GM18517 (cell line): ENCODE results near the gene SEC23A.
A peak's percentile ranks its signal among the peaks of the same experiment; 100 is the strongest.
"Not testable (repeated sequence)": the region's sequence is repeated elsewhere in the genome, so short reads cannot be mapped to it uniquely, and the experiment has no call there.

ENCODE experiments used
- ATAC-seq: cut with Tn5 transposase; IDR thresholded peaks from one replicate; pipeline ENCODE4 v1.9.1; 2021; ENCODE audit warnings: mild to moderate bottlenecking, moderate library complexity; ENCODE audit not compliant: unreplicated experiment

SEC23A gene

DNA sequence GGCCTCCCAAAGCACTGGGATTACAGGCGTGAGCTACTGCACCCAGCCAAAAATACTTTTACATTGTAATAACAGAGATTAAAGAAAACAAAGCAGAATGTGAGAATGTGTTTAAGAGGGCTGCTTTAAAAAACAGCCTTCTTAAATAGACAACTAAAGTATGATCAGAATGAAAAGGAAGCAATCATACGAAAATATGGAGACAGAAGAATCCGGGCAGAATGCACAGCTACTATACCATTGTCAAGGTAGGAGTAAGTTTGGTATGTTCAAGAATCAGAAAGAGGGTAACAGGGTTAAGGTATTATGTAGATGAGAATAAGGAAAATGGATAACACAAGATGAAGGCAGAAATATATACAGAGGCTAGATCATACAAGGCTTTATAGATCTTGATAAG lies 8.5 kb downstream of the SEC23A start:
- no peak for ATAC-seq

DNA sequence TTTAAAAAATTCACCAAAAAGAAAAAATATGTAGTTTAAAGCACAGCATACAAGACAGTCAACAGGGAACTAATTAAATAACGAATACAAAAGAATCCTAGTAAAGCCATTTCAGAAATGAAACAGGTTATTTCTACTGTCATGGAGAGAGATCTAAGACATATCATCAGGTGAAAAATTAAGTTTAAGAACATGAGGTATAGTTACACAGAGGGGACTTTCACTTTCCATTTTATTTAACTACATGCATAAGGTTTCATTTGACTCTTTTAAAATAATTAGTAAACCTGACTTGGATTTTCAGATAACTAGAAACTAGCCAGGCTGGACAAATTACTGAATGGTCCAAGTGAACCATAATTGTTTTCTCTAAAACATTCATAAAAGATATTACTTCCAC lies 11.3 kb downstream of the SEC23A start:
- no peak for ATAC-seq

DNA sequence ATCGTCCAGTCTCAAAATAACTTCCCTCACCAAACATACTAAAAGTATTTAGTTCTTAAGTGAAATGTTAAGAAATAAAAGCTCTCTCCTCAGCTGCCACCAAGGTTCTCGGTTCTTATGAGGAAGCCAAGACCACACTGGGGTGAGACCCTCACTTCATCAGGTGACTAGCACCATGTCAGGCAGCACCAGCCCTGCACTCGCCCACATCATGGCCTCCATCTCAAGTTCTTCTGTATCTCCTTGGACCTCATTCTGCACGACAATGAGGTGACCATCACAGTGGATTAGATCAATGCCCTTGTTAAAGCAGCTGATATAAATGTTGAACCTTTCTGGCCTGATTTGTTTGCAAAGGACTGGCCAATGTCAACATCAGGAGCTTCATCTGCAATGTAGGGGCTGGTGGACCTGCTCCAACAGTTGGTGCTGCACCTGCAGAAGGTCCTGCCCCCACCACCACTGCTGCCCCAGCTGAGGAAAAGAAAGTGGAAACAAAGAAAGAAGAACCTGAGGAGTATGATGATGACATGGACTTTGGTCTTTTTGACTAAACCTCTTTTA lies 12.4 kb downstream of the SEC23A start:
- no peak for ATAC-seq

DNA sequence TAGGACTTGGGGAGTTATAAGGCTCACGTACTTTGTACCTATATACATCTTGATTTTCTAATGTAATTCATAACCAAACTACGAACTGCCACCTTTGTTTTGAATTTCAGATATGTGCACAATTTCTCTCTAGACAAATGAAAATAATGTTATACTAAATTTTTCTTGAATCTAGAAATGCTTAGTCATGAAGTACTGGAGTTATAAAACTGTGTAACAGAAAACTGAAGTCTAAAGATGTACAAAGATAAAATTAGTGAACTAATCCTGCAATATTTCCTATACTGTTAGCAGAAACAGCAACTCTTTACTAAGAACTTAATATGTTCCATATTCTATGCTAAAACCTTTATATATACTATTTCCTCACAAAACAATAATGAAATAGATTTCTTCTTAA lies 15.5 kb downstream of the SEC23A start:
- ATAC-seq = no peak

DNA sequence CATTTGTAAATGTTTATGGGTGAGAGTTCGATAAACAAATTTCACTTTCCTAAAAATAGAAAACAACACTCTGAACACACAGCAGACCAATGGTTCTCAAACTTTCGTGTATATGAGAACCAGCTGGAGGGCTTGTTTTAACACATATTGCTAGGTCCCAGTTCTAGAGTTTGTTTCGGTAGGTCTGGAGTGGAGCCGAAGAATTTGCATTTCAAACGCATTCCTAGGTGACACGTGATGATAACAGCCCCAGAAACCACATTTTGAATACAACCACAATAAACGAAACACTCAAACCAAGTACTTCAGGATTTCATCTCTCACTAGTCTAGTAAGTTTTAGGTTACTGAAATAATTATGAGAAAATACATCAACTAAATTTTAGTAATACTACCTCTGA lies 17.1 kb downstream of the SEC23A start:
- ATAC-seq = no peak

DNA sequence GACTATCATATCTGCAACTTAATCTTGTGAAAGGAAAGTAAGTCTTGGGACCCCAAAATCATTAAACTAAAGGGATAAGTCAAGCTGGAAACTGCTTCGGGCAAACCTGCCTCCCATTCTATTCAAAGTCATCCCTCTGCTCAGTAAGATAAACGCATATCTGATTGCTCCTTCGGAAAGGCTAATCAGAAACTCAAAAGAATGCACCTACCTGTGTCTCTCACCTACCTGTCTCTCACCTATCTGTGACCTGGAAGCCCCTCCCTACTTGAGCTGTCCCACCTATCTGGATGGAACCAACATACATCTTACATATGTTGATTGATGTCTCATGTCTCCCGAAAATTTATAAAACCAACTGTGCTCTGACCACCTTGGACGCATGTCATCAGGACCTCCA lies 19.9 kb downstream of the SEC23A start:
- no peak for ATAC-seq

DNA sequence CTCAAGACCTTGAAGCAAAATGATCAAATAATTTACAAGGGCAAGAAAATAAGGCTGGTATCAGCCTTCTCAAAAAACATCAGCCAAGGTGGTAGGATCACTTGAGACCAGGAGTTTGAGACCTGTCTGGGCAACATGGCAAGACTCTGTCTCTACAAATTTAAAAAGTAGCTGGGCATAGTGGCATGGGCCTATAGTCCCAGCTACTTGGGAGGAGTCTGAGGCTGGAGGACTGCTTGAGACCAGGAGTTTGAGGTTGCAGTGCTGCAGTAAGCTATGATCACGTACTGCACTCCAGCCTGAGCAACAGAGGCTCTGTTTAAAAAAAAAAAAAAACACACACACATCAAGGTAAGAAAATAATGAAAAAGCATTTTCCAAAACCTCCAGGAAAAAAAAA lies 22.1 kb downstream of the SEC23A start:
- ATAC-seq = no peak

DNA sequence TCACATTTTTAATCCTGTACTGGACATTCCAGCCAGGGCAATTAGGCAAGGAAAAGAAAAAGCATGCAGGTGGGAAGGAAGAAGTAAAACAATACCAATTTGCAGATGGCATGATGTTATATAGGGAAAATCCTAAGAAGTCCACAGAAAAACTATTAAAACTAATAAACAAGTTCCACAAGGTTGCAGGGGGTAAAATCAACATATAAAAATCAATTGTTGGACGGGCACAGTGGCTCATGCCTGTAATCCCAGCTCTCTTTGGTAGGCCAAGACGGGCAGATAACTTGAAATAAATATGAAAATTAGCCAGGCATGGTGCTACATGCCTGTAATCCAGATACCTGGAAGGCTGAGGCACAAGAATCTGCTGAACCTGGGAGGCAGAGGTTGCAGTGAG lies 31.9 kb downstream of the SEC23A start:
- ATAC-seq = no peak

DNA sequence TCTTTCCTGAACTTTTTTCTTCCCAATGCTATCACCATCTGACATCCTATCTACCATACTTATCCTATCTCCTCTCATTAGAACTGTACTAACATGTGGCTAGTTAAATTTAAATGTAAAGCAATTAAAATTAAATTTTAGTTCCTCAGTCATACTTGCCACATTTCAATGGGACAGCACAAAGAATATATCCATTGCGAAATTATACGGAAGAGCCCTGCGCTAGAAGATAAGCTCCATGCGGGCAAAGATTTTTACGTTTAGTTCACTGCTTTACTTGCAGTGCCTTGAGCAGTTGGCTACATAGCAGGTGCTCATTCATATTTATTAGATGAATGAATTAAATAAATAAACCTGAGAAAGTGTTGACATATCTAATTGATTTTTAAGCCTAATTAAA lies 33.1 kb downstream of the SEC23A start:
- ATAC-seq = no peak

DNA sequence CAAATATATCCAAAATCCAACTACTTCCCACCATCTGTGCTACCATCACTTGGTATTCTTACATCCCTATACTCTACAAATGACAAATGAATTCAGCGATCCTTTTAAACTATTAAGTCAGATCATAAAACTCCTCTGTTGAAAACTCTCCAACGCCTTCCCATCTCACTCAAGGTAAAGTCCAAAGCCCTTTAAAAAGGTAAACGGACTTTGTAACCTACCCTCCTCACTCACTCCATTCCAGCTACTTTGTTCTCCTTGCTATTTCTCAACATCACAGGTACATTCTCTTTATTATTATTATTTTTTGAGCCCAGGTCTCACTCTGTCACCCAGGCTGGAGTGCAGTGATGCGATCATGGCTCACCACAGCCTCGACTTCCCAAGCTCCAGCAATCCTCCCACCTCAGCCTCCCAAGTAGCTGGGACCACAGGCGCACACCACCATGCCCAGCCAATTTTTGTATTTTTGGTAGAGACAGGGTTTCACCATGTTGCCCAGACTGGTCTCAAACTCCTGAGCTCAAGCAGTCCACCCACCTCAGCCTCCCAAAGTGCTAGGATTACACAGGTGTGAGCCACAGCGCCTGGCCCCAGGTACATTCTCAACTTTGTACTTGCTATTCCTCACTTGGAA lies 33.7 kb downstream of the SEC23A start:
- not testable (repeated sequence) for ATAC-seq

DNA sequence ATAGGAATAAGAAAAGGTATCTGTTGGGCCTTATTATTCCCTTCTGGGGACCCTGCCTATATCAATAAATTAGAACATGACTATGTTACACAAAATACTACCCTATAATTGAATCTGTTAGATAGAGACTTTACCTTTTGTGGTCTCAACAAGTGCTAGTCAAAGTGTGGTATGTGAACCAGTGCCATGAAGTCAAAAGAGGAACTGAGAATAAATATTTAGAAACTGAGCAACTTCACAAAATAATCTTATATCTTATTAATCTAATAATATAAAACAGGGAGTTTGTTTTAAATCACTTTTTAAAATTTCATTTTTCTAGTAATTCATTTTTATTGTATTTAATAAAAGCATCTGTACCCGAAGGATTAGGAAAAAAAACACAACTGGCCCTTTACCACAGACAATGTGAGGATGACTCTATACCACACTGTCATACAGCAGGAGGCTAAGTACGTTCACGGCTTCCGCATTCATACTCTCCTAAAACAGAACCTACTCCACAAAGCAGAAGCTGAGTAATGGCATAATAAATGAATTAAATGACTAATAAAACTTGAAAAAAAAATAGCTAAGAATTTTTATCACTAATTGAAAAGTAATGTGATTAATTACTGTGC lies 42.1 kb downstream of the SEC23A start:
- ATAC-seq = peak; percentile 94

DNA sequence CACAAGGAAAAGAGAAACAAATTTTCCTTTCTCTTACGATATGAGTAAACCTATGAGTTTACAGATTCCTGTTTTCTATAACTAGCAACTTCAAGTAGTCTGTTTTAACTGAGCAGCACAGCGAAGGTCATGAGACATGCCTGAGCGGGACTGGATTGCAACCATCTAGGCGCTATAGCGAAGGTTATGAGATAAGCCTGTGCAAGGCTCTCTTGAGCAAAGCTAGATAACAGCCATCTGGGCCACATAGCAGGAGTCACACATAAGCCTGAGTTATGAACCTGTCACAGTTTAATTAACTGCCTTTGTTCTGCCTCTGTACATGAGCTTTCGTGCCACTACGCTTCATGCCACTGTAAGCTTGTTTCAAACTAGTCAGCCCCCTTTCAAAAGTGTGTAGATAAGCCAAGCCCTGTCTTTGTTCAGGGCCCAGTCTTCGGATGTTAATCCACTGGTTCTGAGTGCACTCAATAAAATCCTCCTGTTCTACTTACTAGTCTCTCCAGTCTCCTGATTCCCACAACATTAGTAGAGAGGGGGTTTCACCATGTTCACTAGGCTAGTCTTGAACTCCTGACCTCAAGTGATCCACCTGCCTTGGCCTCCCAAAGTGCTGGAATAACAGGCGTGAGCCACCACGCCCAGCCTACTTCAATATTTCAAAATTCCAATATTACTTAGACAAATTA lies 47.1 kb downstream of the SEC23A start:
- ATAC-seq = no peak

DNA sequence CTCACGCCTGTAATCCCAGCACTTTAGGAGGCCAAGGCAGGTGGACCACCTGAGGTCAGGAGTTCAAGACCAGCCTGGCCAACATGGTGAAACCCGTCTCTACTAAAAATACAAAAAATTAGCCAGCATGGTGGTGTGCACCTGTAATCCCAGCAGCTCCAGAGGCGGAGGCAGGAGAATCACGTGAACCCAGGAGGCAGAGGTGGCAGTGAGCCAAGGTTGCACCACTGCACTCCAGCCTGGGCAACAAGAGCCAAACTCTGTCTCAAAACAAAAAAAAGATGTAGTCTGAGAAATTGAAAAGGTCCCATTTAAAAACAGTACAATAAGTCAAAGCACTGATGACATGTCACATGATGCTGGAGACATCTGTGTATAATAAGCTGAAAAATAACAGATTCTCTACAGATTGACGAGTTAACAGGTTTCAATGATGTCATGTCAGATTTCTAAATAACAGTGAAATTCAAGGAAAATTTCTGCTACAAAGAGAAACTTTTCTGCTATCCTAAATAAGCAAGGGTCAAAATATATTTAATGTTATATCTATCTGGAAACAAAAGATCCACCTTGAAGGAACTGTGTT lies 50.1 kb downstream of the SEC23A start:
- ATAC-seq = not testable (repeated sequence)

DNA sequence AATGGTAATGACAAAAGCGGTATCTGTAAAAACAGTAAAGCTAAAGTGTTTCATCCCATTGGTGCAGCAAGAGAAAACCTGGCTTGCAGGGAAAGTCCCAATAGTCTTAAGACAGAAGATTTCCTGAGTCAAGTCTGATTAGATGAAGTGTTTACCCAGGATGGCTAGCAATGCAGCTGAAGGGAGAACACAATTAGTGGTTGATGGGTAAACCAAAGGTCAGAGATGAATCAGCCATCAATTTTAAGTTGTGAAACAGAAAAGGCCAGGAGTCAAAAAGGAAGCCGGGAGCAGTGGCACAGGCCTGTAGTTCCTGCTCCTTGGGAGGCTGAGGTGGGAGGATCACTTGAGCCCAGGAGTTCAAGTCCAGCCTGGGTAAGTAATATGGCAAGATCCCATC lies 52.6 kb downstream of the SEC23A start:
- no peak for ATAC-seq

DNA sequence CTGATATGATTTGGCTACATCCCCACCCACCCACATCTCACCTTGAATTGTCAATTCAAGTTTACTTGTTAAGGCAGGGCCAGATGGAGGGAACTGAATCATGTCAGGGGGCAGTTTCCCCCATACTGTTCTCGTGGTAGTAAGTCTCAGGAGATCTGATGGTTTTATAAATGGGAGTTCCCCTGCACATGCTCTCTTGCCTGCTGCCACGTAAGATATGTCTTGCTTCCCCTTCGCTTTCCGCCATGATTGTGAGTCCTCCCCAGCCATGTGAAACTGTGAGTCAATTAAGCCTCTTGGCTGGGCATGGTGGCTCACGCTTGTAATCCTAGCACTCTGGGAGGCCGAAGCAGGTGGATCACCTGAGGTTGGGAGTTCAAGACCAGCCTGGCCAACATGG lies 57.1 kb downstream of the SEC23A start:
- ATAC-seq = not testable (repeated sequence)

DNA sequence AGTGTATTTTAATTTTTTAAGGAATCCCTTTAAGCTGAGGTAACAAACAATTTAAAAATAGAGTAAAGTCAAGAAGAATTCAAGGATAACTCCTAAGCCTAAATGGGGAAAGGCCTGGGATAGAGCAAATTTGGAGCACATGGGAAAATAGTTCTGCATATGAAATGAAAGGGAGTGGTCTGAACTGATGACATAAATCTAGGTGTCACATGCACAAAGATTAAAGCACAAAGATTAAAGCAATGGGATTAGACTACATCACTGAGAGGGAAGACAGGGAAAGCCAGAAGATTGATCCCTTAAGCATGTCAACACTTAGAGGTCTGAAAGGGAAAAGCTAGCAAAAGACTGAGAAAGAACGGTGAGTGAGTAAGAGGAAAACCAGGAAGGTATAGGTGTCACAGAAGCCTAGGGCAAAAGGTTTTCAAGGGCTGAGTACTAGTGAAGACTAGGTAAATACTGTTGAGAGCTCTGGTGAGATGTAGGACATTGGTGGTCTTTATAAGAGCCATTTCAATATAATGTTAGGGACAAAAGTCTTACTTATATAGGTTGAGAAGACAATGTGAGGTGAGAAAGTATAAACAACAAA lies 59.6 kb downstream of the SEC23A start:
- ATAC-seq = no peak

DNA sequence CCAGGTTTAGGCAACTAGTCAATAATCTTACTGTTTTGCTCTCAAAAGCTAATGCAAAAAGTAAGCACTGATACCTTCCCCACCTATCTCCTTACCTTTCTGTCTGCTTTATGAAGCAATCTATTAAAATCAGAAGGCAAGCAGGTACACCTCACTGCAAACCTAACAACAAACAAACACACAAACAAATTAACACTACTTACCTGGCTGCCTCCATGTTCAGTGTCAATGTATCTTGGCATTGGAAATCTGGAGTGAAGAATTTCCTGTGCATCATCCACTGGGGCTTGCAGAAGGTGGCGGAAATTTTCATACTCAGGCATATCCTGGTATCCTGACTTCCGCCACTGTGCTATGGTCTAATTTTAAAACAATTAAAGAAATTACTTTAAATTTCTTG lies 62.5 kb downstream of the SEC23A start:
- ATAC-seq = no peak

DNA sequence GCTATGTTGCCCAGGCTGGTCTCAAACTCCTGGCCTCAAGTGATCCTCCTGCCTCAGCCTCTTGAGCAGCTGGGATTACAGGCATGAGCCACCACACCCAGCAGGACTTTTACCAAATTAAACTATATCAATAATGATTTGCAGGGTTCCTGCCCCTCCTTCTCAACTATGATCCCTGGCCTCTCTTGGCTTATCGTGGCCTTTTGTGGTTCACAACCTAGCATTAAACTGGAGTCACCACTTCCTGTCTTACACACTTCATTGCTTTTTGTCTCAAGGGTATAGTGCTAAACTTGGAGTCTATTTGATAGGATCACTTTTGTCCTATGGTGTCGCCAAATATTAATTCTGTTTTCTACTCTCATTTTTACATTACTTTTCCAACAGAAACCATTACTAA lies 64.5 kb downstream of the SEC23A start:
- ATAC-seq = no peak

DNA sequence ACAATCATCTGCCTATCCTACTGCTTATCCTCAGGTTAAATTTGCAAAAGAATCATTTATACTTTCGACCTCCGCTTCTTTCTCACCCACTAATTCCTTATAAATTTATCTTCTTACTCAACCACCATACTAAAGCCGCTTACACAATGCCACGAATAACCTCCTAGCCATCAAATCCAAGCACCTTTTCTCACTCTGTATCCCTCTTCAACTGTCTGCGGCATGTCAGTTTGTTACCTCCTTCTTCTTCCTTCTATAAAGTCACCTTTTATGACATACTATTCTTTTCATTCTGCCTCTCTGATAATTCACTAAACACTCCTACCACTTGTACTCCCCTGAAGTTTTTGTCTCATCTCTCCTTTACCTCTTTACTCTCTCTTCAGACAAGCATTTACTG lies 66.3 kb downstream of the SEC23A start:
- ATAC-seq = no peak

DNA sequence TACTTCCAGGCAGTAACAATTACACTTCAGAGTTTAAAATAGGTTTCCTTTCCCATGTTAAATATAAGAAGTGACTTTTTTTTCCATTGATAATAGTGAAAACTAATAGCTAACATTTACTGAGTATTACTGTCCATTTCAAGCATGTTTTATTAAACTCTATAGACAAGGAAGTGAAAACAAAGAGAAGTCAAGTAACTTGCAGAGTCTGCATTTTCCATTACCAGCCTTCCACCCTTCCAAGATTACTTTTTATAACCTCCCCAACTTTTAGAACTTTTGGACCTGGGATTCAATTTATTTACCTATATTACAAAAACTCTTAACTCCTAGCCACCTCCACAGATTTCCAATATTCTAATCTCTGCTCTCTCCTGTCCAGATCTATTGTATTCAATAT lies 67.7 kb downstream of the SEC23A start:
- no peak for ATAC-seq

DNA sequence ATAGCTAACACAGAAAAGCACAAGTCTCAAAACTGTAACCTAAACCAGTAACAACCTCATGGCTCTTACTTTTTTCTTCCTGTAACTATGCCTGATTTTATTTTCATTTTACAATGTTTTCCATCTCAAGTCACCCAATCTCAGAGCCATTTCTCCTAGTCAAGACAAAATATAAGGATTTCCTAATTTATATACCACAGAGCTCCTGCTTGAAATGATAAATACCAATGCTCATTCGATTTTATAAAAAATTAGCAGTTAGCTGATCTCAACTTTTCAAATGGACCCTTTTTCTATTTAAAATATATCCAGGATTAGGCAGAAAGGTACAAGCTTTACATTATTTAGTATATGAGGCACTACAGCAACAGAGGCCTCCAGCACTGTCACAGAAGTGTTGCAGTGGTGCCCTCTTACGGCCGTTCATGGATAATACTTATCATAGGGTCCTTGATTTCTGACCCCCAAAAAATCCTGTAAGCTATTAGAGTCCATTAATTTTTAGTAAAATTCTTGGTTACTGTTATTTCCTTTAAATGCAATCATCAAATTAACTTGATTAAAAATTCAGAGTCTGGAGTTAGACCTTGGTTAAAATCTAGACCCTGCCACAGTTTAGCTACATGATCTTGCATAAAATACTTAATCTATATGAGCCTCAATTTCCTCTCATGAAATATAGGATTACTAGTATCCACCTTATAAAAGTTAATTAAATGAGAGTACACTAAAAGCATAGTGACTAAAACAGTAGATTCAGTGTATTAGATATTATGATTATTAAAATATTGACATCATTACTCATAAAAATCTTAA lies 68.3 kb downstream of the SEC23A start:
- ATAC-seq = no peak
